Parathyroid adenoma (tissue), 2 donors: ENCODE measurements around the gene GRM1.

Source experiments
- H2AFZ ChIP-seq: fragments of 300-600 bp; sonication (generic); one replicate; pipeline ENCODE4 v1.7.0; 2017; ENCODE audit warnings: antibody characterized with exemption, mild to moderate bottlenecking
- H3K27ac ChIP-seq: fragments of 300-600 bp; sonication (generic); one replicate; pipeline ENCODE4 v1.7.0; 2017
- H3K27me3 ChIP-seq: fragments of 300-600 bp; sonication (generic); one replicate; pipeline ENCODE4 v1.7.0; 2017; ENCODE audit warnings: low read length; ENCODE audit not compliant: control insufficient read depth, insufficient read depth
- H3K36me3 ChIP-seq: fragments of 300-600 bp; sonication (generic); one replicate; pipeline ENCODE4 v1.7.0; 2017; ENCODE audit warnings: low read length; ENCODE audit not compliant: control insufficient read depth, insufficient read depth
- H3K4me1 ChIP-seq: fragments of 300-600 bp; sonication (generic); one replicate; pipeline ENCODE4 v1.7.0; 2017; ENCODE audit warnings: control low read depth
- H3K4me2 ChIP-seq: fragments of 300-600 bp; sonication (generic); one replicate; pipeline ENCODE4 v1.7.0; 2017; ENCODE audit warnings: low read length
- H3K4me3 ChIP-seq: fragments of 300-600 bp; sonication (generic); one replicate; pipeline ENCODE4 v1.7.0; 2017; ENCODE audit warnings: low read depth, low read length
- H3K79me2 ChIP-seq: fragments of 300-600 bp; sonication (generic); one replicate; pipeline ENCODE4 v1.7.0; 2017; ENCODE audit warnings: control low read depth
- H3K9ac ChIP-seq: fragments of 300-600 bp; sonication (generic); one replicate; pipeline ENCODE4 v1.7.0; 2017; ENCODE audit warnings: mild to moderate bottlenecking
- H3K9me3 ChIP-seq: fragments of 300-600 bp; sonication (generic); one replicate; pipeline ENCODE4 v1.7.0; 2017; ENCODE audit warnings: low read length; ENCODE audit not compliant: control insufficient read depth
- TF ChIP-seq, protein P1 (sequence below): fragments of 300-600 bp; sonication (generic); IDR thresholded peaks from one replicate; pipeline ENCODE4 v1.7.0; 2017; ENCODE audit warnings: antibody characterized with exemption, mild to moderate bottlenecking
- donor health status: primary hyperparathyroidism.

The GRM1 gene

GRCh38 chr6:146361128-146361924 is 332.5 kb downstream of the GRM1 start:
- Histone ChIP-seq H3K27me3 (no peaks in the 10 kb centered on the region), H3K4me2 (no peak overlapping the region), H3K36me3 (no peaks in the 10 kb centered on the region), H3K9me3 (no peaks in the 10 kb centered on the region), H3K9ac (no peak overlapping the region), H3K27ac (no peak overlapping the region), H2AFZ (no peak overlapping the region), H3K4me3 (no peak overlapping the region), H3K4me1 (no peaks in the 10 kb centered on the region), H3K79me2 (no peaks in the 10 kb centered on the region)
- TF ChIP-seq, protein P1, sequence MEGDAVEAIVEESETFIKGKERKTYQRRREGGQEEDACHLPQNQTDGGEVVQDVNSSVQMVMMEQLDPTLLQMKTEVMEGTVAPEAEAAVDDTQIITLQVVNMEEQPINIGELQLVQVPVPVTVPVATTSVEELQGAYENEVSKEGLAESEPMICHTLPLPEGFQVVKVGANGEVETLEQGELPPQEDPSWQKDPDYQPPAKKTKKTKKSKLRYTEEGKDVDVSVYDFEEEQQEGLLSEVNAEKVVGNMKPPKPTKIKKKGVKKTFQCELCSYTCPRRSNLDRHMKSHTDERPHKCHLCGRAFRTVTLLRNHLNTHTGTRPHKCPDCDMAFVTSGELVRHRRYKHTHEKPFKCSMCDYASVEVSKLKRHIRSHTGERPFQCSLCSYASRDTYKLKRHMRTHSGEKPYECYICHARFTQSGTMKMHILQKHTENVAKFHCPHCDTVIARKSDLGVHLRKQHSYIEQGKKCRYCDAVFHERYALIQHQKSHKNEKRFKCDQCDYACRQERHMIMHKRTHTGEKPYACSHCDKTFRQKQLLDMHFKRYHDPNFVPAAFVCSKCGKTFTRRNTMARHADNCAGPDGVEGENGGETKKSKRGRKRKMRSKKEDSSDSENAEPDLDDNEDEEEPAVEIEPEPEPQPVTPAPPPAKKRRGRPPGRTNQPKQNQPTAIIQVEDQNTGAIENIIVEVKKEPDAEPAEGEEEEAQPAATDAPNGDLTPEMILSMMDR: no peak

DNA sequence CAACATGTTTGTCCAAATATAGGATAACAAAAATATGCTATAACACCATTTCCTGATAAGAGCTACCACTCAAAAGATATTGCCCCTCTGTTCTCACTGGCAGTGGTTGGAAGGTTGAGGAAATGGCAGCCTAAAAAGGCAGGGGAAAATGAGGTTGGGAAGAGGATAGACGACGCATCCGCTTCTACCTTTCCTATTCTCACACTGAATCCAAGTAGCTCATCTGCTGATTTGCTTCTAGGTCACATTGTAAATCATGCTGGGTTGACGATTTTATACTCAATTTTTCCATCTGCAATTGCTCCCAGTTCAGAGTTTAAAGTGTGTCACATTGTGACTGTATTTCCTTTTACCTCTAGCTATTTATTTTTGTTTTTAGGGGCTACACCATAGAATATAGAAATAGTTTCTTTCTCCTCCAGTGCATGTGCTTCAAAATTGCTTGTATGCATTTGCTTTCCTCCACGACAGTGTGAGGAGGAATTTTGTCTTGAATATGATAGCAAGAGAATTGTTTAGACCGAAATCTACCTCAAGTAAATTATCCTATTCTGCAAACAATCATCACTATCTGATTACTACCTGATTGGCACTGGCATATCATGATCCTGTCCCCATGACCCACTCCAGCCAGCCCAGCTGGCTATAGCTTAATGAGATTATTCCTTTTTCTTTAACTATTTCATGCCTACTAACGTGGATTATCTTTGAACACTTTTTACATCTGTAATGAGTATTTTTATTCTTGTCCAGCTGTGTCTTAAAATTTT is 335.2 kb downstream of the GRM1 start:
- no peaks in the 10 kb centered on the region for H3K4me1 ChIP-seq
- no peaks in the 10 kb centered on the region for H3K36me3 ChIP-seq
- H3K4me2 ChIP-seq: no peak overlapping the region
- no peak overlapping the region for H3K9ac ChIP-seq
- H2AFZ ChIP-seq: no peak overlapping the region
- H3K9me3 ChIP-seq: no peaks in the 10 kb centered on the region
- H3K27me3 ChIP-seq: no peaks in the 10 kb centered on the region
- TF ChIP-seq, protein P1: no peak
- no peaks in the 10 kb centered on the region for H3K79me2 ChIP-seq
- H3K4me3 ChIP-seq: no peak overlapping the region
- H3K27ac ChIP-seq: no peak overlapping the region

- no peaks in the 10 kb centered on the region for H3K79me2 ChIP-seq
- H3K27ac ChIP-seq: no peak overlapping the region
- H3K4me1 ChIP-seq: no peaks in the 10 kb centered on the region
Measured at GRCh38 chr6:146364816-146365594, 336.1 kb downstream of the GRM1 start.

DNA sequence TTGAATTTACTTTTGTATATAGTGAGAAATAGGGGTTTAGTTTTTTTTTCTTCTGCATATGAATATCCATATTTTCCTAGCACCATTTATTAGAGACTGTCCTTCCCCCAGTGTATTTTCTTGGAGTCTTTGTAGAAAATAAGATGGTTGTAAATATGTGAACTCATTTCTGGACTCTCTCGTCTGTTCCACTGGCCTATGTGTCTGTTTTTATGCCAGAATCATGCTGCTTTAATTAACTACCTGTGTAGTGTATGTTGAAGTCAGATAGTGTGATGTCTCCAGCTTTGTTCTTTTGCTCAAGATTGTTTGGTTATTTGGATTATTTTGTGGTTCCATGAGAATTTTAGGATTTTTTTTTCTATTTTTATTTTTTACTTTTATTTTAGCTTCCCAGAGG is 338.2 kb downstream of the GRM1 start:
- TF ChIP-seq, protein P1: no peak
- H3K9ac ChIP-seq: no peak overlapping the region
- H2AFZ ChIP-seq: no peak overlapping the region
- no peaks in the 10 kb centered on the region for H3K27me3 ChIP-seq
- no peak overlapping the region for H3K4me3 ChIP-seq
- no peaks in the 10 kb centered on the region for H3K4me1 ChIP-seq
- no peaks in the 10 kb centered on the region for H3K36me3 ChIP-seq
- no peak overlapping the region for H3K4me2 ChIP-seq
- H3K79me2 ChIP-seq: no peaks in the 10 kb centered on the region
- H3K27ac ChIP-seq: no peak overlapping the region
- no peaks in the 10 kb centered on the region for H3K9me3 ChIP-seq

More at GRCh38 chr6:146364816-146365594, 336.1 kb downstream of the GRM1 start:
- Histone ChIP-seq H3K9me3 (no peaks in the 10 kb centered on the region), H2AFZ (no peak overlapping the region), H3K9ac (no peak overlapping the region), H3K4me3 (no peak overlapping the region), H3K36me3 (no peaks in the 10 kb centered on the region), H3K4me2 (no peak overlapping the region), H3K27me3 (no peaks in the 10 kb centered on the region)
- TF ChIP-seq, protein P1: no peak
